Activated T-cell treated with anti-CD3 and anti-CD28 coated beads for 48 hours (primary cell): ENCODE measurements around the gene MARCHF5.
"Not testable (repeated sequence)": the region's sequence is repeated elsewhere in the genome, so short reads cannot be mapped to it uniquely, and the experiment has no call there.

Experiments used
- DNase-seq: peaks from one replicate; pipeline ENCODE4 v3.0.0-alpha.2; 2020; ENCODE audit warnings: low read depth

MARCHF5 gene

DNA sequence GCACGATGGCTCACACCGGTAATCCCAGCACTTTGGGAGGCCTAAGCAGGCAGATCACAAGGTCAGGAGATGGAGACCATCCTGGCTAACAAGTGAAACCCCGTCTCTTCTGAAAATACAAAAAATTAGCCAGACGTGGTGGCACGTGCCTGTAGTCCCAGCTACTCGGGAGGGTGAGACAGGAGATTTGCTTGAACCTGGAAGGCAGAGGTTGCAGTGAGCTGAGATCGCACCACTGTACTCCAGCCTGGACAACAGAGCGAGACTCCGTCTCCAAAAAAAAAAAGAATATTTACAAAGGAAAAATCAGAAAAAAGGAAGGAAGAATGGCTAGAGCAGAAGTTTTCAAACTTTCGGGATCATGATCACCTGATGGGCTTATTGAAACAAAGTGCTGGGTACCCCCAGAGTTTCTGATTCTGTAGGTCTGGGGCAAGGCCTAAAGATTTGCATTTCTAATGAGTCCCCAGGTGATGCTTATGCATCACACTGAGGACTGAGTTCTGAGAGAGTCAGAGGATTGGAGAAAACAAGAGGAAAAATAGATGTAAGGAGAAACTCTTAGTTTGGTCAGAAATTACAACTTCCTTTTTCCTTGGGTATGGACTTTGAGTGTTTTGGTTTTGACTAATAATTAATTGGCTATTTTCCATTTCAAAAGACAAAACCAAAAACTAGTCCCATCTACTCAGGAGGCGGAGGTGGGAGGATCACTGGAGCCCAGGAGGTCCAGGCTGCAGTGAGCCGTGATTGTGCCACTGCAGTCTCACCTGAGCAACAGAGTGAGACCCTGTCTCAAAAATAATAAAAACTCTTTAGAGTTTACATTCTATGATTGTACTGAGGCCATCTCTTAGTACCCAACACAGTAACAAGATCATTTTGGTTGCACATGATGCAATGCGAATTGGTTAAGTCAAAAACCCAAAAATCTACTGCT lies 14.4 kb downstream of the MARCHF5 start:
- DNase-seq: no peak

DNA sequence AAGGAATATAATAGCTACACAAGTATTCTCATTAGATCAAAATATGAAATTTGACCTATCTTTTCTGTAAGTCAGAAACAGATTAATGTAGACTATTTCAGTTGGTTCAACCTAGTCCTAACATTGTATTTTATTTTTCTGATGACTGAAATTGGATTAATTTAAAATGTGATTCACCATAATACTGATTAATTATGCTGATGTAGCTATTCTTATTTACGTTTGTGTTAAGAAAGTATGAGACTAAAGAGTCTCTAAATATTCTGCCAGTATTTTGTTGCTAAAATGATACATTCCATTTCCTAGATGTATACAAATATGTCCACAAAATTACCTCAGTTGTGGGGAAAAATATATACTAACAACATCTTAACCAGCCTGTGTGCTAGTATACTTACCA lies 18.3 kb downstream of the MARCHF5 start:
- no peak for DNase-seq

DNA sequence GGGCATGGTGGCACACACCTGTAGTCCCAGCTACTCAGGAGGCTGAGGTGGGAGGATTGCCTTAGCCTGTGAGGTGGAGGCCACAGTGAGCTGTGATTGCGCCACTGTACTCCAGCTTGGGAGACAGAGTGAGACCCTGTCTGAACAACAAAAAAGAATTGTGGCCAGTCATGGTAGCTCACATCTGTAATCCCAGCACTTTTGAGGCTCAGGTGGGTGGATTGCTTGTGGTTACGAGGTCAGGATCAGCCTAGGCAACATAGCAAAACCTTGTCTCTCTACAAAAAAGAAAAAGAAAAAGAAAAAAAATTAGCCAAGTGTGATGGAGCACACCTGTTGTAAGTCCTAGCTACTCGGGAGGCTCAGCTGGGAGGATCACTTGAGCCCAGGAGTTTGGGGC lies 22.8 kb downstream of the MARCHF5 start:
- no peak for DNase-seq

DNA sequence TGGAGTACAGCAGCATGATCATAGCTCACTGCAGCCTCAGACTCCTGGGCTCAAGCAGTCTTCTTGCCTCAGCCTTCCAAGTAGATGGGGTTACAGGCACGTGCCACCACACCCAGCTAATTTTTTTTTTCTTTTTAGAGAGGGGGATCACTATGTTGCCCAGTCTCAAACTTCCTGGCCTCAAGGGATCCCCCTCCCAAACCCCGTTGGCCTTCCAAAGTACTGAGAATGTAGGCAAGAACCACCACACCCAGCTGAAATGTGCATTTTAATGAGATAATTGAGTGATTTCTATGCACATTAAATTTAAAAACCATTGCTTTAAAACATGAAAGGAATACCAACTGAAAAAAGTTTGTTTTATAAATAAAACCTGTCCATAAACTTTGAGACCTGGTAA lies 25.6 kb downstream of the MARCHF5 start:
- no peak for DNase-seq

DNA sequence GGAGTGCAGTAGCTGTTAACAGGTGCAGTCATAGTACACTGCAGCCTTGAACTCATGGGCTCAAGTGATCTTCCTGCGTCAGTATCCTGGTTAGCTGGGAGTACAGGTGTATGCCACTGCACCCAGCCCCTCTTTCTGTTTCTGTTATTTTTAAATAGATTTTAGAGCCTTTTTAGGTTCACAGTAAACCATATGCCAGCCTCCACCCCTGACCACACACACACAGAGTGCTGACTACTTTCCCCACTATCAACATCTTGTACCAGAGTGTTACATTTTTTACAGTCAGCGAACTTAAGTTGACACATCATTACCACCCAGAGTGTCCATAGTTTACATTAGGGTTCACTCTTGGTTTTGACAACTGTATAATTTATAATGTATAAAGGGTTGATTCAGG lies 32.1 kb downstream of the MARCHF5 start:
- DNase-seq: no peak

DNA sequence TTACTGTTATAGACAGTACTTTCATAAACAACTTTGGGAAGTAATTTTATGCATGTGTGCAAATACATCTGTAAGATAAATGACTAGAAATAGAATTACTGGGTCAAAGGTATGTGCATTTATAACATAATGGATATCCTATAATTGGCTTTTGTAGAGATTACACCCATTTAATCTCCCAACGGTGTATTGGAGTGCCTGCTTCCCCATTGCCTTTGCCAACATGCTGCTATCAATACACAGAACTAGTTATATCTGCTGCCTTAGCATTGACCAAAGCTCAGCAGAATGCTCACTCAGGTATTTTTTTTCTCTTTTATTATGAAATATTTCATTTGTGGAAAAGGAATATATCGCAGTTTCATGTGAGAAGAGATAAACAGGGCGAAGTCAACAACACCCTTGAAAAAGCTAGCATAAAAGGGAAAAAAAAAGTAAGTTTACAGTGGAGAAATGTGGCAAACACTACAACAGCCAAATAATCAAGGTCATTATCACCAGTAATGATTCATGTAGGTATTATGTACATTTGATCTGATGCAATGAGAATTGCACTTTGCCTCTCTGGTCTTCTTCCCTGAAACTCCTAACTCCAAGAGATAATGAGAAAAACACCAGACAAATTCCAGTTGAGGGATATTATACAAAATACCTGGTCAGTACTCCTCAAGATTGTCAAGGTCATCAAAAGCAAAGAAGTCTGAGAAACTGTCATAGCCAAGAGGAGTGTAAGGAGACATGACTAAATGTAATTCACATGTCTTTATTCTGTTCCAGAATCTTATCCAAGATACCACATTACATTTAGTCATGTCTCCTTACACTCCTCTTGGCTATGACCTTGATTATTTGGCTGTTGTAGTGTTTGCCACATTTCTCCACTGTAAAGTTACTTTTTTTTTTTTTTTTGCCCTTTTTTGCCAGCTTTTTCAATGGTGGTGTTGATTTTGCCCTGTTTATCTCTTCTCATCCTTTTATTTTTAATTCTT lies 36.8 kb downstream of the MARCHF5 start:
- no peak for DNase-seq

DNA sequence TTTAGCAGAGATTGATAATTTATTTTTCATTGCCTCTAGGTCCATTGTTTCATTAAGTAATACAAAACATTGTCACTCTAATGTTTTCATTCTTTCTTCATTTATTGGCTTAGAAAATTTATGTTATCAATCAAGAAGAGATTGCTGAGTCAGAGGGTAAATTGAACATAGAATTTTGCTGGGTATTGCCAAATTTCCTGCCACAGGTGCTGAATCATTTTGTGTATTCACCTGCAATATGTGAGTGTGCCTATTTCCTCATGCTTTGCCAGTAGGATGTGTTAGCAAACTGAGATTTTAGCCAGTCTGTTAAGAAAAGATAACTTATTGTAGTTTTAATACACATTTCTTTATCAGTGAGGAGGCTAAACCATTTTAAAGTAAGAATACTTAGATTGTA lies 38.0 kb downstream of the MARCHF5 start:
- no peak for DNase-seq

DNA sequence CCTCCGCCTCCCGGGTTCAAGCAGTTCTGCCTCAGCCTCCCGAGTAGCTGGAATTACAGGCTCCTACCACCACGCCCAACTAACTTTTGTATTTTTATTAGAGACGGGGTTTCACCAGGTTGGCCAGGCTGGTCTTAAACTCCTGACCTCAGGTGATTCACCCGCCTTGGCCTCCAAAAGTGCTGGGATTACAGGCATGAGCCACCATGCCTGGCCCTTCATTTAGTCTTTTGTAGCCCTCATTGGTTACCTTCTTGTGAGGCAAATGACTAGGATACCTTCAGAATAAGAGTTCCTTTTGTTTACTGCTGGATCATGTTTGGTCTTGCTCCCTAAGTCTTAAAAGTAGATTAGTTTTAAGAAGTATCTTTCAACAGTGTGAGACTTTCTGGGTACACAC lies 39.0 kb downstream of the MARCHF5 start:
- DNase-seq: not testable (repeated sequence)

DNA sequence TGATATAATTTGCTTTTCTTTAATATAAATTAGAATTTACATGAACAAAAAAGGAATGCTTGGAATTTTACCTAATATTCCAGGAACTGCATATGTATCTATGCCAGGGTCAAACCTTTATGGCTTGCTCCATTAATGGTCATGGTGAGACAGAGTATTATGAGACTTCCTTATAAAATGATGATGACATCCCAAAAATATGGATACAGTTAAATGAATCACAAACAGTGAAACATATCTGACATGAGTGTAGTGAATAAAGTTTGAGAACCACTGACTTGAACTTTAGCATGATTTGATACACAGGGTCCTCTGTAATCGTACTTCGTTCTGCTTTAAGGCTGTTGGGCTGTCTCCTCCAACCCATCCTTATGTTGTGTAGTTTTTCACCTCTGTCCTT lies 51.8 kb downstream of the MARCHF5 start:
- no peak for DNase-seq

DNA sequence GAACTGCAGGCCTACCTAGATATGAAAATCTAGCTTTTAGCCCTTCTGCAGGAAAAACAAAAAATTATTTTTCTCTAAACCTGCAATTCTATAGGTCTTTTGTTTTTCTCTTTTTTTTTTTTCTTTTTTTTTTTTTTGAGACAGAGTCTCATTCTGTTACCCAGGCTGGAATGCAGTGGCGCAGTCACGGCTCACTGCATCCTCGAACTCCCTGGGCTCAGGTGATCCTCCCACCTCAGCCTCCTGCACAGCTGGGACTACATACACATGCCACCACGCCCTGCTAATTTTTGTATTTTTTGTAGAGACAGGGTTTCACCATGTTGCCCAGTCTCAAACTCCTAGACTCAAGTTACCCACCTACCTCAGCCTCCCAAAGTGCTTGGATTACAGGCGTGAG lies 54.6 kb downstream of the MARCHF5 start:
- DNase-seq: not testable (repeated sequence)

DNA sequence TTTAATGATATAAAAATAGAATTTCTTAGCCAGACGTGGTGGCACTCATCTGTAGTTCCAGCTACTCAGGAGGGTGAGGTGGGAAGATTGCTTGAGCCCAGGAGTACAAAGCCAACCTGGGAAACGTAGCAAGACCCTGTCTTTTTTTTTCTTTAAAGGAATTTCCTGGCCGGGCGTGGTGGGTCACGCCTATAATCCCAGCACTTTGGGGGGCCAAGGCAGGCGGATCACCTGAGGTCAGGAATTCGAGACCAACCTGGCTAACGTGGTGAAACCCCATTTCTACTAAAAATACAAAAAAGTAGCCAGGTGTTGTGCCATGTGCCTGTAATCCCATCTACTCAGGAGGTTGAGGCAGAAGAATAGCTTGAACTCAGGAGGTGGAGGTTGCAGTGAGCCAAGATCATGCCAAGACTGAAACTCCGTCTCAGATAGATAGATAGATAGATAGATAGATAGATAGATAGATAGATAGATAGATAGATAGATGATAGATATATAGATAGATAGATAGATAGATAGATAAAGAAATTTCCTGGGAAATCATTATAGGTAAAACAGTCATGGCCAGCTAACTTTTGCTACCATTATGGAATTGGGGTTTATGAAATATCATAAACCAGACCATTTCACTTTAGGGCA lies 56.2 kb downstream of the MARCHF5 start:
- not testable (repeated sequence) for DNase-seq

DNA sequence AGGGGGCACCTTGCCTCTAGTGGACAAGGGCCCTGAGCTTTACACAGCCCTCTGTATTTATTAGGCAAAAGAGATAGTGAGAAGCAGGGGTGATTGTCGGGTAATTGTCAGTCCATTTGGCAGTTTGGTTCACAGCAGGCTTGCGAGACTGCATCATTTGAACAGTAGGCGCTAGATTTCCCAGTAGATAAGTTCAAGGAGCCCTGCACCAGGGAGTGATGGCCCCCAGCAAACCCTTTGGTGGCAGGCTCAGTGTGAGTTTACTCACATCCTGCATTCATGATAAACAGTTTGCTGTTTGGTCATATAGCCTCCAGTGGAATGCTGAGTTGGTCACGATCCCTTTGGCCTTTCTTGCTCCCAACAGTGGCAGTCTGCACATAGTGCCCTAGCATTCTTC lies 59.4 kb downstream of the MARCHF5 start:
- DNase-seq: no peak

DNA sequence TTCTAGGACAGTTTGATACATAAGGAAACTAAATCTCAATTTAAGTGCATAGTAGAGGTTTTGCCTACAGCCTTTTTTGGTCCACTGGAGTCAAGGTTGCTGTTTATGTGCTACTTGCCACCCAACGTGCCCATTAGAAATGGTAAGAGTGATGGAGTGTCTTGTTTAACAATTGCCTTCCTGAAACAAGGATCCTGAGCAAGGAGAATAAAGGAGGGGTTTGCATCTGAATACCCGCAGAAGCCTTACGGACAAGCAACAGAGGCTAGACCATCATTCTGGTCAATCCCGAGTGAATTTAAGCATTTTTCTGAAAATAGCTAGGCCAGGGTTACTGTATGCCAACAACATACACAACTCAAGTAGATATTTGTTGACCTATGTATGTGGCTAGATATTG lies 63.6 kb downstream of the MARCHF5 start:
- DNase-seq: no peak

DNA sequence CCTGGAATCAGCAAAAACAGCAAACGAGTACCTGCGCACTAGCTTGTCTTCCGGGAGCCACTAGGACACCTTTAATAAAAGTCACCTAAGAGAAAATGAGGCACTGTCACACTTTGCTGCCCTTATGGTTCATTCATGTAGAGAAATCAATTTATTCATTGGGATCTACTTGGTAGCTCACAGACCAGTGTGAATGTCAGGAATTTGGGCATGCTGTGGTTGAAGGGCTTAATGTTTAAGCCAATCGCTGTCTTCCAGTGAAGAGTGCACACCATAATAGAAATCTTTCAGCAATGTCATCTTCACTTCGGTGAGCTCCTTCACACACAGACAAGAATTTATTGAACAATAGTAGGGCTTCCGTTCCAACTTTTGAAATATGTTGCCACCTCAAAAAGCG lies 65.1 kb downstream of the MARCHF5 start:
- no peak for DNase-seq

DNA sequence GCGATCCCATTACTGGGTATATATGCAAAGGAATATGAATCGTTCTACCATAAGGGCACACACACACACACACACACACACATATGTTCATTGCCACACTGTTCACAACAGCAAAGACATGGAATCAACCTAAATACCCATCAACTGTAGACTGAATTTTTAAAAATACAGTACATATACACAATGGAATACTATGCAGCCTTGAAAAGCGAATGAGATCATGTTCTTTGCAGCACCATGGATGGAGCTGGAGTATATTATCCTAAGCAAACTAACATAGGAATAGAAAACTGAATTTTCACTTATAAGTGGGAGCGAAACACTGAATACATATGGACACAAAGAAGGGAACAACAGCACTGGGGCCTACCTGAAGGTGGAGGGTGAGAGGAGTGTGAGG lies 72.5 kb downstream of the MARCHF5 start:
- no peak for DNase-seq

DNA sequence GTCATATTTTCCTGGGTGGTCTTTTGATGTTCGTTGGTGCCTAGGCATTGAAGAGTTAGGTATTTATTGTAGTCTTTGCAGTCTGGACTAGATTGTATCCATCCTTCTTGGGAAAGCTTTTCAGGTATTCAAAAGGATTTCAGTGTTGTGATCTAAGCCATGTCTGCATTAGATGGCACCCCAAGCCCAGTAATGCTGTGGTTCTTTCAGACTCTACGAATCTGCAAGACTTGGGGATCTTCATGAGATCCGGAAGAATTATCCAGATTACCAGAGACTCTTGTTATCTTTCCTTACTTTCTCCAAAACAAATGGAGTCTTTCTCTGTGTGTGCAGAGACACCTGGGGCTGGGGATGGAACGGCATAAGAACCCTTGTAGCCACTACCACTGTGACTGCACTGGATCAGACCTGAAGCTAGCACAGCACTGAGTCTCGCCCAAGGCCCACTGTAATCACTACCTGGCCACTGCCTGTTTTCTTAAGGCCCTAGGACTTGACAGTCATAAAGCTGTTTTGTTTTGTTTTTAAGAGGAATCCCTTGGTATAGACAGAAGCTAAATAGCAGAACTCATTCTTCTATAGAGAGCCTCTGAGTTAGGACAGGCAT lies 75.5 kb downstream of the MARCHF5 start:
- DNase-seq: no peak

DNA sequence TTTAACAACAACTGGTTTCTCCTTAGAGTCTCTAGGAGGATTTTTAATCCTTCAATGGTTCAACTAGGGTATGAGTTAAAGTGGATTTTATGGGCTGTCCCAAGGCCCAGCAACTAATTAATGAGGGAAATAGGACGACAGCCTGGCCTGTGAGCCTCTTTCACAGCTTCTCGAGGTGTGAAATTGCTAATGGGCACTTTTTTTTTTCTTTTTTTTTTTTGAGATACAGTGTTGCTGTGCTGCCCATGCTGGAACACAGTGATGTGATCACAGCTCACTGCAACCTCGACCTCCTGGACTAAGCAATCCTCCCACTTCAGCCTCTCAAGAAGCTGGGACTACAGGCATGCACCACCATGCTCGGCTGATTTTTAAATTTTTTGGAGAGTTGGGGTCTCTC lies 87.0 kb downstream of the MARCHF5 start:
- DNase-seq: no peak

DNA sequence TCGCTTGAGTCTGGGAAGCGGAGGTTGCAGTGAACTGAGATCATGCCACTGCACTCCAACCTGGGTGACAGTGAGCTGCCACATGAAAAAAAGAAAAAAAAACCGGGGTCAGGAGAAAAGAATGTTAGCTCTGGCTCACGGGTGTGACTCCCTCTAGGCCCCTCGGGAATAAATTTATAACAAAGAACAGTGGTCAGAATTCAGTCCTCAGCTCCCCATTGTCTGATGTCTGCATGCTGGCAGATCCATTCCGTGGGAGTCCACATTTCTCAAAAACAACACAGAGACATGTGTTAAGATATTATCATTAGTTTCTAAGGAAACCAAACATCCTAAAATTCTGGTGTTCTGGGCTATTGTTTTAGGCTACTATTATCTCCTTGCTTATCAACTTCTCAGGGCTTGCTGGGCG lies 90.6 kb downstream of the MARCHF5 start:
- no peak for DNase-seq

DNA sequence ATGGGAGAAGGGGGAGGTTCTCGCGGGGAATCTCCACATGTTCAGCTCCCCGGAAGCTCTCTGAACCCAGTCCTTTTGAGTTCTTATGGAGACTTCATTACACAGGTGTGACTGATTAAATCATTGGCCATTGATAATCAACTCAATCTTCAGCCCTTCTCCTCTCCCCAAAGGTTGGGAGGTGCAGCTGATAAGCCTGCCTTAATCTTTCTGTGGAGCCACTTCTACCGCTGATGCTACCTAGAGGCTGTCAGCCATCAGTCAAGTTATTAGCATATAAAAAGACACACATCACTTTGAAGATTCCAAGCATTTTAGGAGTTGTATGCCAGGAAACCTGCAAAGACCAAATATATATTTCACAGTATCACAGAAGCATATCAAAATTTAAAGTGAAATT lies 91.7 kb downstream of the MARCHF5 start:
- DNase-seq: no peak

DNA sequence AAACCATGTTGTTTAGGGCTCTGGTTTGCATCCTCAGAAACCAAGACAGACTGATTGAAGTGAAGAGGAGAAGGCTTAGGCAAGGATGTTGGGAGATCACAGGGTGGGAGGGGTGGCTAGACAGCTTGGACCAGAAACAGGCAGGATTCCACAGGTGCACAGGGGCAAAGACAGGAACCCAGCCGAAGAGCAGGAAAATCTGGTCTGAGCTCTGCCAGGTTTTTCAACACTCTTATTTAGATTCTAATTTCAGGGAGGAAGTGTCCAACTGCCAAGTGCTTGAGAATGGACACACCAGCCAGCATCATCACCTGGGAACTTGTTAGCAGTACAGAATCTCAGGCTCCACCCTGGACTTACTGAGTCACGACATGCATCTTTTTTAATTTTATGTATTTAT lies 93.8 kb downstream of the MARCHF5 start:
- no peak for DNase-seq

DNA sequence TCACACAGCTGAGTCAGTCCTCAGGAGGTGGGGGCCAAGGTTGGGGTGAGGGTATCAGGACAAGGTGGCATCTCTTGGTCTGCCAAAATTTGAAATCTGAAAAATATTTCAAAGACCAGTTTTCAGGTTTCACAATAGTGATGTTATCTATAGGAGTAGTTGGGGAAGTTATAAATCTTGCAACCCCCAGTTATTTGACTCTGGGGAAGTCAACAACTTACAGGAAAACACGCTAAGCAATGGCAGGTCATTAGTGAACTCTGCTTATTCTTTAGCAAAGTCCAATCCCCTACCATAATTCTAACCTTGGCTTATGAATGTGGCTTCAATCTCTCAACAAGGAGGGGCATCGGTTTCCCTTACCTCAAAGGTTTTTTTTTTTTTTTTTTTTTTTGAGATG lies 94.9 kb downstream of the MARCHF5 start:
- no peak for DNase-seq
